Endometrium (tissue), 2 donors: ENCODE data around the gene NHLH2.

Source experiments
- FAIRE-seq: peaks from 2 replicates; lab custom pipeline; 2012; peaks lifted over from hg19 to GRCh38; lab: Jason Lieb, UNC
- donor health status: control.
- donor health status: control.

NHLH2 gene

DNA sequence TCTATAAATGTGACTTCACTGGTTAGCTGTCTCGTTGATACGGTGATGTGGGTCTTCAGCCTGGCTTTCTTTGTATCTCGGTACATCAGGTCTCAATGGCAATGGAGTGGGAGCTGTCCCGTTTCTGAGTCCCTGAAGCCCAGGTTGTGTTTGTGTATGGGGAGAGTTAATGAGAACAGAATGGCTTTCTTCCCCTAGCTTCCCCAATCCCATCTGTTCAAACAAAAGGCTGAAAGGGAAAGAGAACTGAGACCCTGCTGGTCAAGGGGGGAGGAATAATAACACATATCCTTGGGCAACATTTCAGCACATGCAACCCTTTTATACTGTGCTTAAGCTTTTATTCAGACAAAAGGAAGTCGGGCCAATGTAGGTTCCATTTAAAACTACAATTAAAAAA, 44.0 kb downstream of the NHLH2 start:
- no peak for FAIRE-seq

DNA sequence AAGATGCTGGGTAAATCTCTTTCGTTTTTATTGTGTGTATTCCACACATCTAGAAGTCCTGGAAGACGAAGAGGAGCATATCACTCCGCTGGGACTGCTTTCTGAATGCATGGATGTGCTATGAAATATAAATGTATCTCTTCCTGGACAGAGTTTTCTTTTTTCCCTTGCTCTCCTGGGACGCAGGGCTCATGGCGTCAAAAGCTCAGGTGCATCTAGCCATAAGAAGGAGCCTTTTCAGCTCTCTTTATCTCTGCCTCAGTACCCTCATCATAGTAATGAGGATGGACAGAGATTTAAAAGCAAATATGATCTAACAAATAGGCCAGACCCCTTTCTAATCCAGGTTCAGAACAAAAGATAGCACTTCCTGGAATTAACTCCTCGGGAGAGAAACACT, 44.9 kb downstream of the NHLH2 start:
- FAIRE-seq: no peak

DNA sequence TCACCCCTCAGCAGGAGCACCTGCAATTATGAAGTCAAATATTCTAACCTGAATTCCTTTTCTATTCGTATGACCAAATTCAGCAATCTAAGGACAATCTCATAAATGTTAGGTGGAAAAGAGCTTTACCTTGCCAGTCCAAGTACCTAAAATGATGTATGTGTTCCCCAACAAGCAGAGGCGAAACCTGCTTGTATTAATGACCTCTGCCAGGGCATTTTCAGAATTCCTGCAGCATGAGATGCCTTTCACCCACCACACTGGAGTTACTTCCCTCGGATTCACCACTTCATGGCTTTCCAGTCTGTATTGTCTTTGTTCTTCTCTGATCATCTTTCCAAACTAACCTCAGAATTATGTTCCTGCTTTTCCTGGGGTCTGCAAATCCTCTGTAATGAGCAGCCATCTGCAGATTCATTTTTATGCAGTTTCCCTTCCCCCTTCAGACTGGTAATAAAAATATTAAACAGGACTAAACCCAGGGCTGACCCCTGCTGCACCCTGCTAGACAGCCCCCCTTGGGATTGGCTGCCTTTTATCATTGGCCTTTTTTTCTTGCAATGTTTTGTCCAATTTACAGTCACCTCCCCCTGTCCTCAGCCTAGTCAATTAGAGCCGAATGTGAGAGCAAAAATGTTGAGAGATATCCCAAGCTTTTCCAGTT, 45.8 kb downstream of the NHLH2 start:
- no peak for FAIRE-seq

DNA sequence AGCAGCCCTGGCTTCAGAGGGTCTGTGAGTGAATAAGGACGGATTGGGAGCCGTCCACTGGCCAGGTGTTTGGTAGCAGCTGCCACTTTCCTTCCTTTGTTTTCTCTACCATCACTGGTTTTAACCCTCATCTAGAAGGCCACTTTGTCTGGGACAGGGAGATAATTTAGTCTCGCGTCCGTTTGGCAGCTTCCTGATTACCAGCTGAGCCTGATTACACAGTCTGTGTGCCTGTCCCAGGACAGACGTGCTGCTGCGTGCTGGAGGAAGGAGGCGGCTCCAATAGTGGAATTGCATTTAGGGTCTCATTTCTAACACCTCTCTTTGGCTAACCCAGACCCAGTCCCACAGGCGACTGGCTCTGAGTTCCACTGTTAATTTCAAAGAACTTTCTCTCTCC, 47.8 kb downstream of the NHLH2 start:
- no peak for FAIRE-seq

DNA sequence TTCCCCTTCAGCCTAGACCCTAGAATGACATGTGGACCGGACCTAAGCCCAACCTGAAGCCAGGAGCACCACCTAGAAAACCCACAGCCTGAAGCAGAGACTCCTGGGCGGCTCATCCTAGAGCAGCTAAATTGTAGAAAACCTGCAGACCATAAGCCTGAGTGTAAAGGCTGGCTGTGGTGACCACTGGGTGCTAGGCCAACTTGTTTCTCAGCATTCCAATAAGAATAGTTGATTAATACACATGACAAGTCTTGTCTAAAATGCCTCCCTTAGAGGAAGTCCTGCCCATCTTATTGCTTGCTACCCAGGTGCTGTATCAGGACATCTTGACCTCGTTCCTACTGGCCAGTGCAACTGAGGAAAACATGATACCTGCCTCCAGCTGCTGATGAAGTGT, 49.1 kb downstream of the NHLH2 start:
- no peak for FAIRE-seq

DNA sequence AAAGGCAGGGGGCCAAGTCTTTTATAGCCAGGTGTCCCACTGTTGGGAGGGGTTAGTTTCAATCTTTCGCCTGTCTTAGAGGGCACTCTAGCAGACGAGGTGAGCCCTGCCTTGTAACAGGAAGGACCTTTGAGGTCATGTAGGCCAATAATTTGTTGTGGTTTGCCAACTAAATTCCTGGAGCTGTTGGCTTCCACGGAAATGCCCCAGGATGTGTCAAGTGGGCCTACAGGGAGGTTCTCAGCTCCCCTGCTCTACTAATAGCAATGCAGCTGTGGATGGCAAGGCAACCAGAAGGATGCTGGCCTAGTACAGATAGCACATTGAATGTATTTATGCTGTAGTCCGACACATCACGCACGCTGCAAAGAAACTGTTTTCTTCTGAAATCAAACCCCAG, 50.1 kb downstream of the NHLH2 start:
- FAIRE-seq: no peak

DNA sequence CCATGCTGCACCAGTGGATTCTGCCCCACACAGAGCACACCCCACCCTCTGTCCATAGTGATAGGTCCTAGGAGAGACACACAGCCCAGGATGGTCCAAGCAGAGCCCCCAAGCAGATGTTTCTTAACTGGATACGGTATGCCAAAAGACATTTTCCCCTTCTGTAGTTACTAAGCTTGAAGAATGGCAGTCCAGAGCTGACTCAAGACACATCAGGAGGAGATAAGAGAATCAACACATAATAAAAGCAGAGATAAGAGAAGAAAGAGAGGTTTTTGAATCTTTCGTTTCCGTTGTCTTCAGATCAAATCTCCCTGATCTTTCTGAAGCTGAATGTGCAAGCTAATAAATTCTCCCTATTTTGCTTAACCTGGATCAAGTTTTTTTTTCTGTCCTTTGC, 50.6 kb downstream of the NHLH2 start:
- no peak for FAIRE-seq
